HepG2 (cell line): ENCODE measurements around the gene ADCY9. TPM values are rescaled to one million over a fixed set of nuclear protein-coding genes. Genes with fewer than 3 reads are reported as not detected.

Experiments used
- ATAC-seq: fragments of 200-7000 bp; cut with Tn5 transposase; 3 replicates; pipeline ENCODE4 v1.9.1; 2020; ENCODE audit warnings: mild to moderate bottlenecking, moderate library complexity
- BruUV-seq: library from RNA; stranded (reverse); fragments of 400-500 nt; replicated peaks from 2 replicates; lab custom pipeline; 2021; lab: Mats Ljungman, UMichigan
- CTCF ChIA-PET: fragments of 300-600 bp; formaldehyde crosslinking; extraction: SDS; loops from one replicate; lab custom pipeline; 2021; ENCODE audit warnings: low total read pairs, inconsistent platforms, low intra/inter-chr PET ratio; lab: Yijun Ruan, JAX
- POLR2A ChIA-PET: fragments of 350-600 bp; sonication (Branson Sonifier 250); formaldehyde crosslinking; loops from one replicate; lab custom pipeline; 2020; ENCODE audit warnings: antibody characterized with exemption, inconsistent platforms; lab: Yijun Ruan, JAX
- DNase-seq: peaks from one replicate; pipeline ENCODE4 v3.0.0-alpha.2; 2015; ENCODE audit warnings: low spot score
- FAIRE-seq: peaks from 3 replicates; lab custom pipeline; 2011; peaks lifted over from hg19 to GRCh38; lab: Jason Lieb, UNC
- H2AFZ ChIP-seq: one replicate; pipeline ENCODE4 v1.6.1; 2011; ENCODE audit warnings: low read length, inconsistent platforms
- H3K27ac ChIP-seq: fragments of 300-600 bp; 3 replicates; pipeline ENCODE4 v1.8.0; 2011; ENCODE audit warnings: mixed run types, mild to moderate bottlenecking, mixed read lengths, low read length, inconsistent platforms; ENCODE audit not compliant: insufficient read depth; ENCODE audit errors: extremely low read length
- H3K27me3 ChIP-seq, 2 experiments: fragments of 200-600 bp in 1 of 2; 2 replicates in 1 of 2; 3 replicates in 1 of 2; pipeline versions ENCODE4 v1.6.0 to v1.8.0; 2011; ENCODE audit warnings: low read length in 2 of 2, mild to moderate bottlenecking in 2 of 2, moderate library complexity in 2 of 2, inconsistent platforms in 1 of 2; ENCODE audit not compliant: insufficient read depth in 2 of 2, control insufficient read depth in 1 of 2
- H3K36me3 ChIP-seq, 2 experiments: fragments of 200-600 bp in 1 of 2; replicated peaks in 1 of 2; 2 replicates in 1 of 2; 3 replicates in 1 of 2; pipeline versions ENCODE4 v1.5.1 to v1.8.0; 2011; ENCODE audit warnings: low read length in 2 of 2, inconsistent platforms in 1 of 2; ENCODE audit not compliant: insufficient read depth in 2 of 2, control insufficient read depth in 1 of 2
- H3K4me1 ChIP-seq: 2 replicates; pipeline ENCODE4 v1.5.1; 2012; ENCODE audit warnings: low read length, inconsistent platforms; ENCODE audit not compliant: insufficient read depth
- H3K4me2 ChIP-seq: 2 replicates; pipeline ENCODE4 v1.6.0; 2011; ENCODE audit warnings: low read depth, low read length, inconsistent platforms
- H3K4me3 ChIP-seq, 3 experiments: fragments of 200-600 bp in 1 of 3; sonication (generic), shearing (Covaris generic) in 1 of 3; replicated peaks in 1 of 3; 2 replicates each; pipeline ENCODE4 v1.5.1; 2011 to 2016; ENCODE audit warnings: low read length in 3 of 3, inconsistent platforms in 2 of 3, low read depth in 2 of 3, mild to moderate bottlenecking in 2 of 3, control low read depth in 1 of 3, mixed read lengths in 1 of 3; ENCODE audit not compliant: insufficient read depth in 1 of 3
- H3K79me2 ChIP-seq: one replicate; pipeline ENCODE4 v1.6.1; 2011; ENCODE audit warnings: low read length, inconsistent platforms; ENCODE audit not compliant: insufficient read depth
- H3K9ac ChIP-seq: 2 replicates; pipeline ENCODE4 v1.6.0; 2011; ENCODE audit warnings: mild to moderate bottlenecking, low read depth, low read length, inconsistent platforms; ENCODE audit not compliant: insufficient read depth
- H3K9me3 ChIP-seq: 2 replicates; pipeline ENCODE4 v1.5.1; 2012; ENCODE audit warnings: mild to moderate bottlenecking, low read length
- H4K20me1 ChIP-seq: 2 replicates; pipeline ENCODE4 v1.6.0; 2011; ENCODE audit warnings: inconsistent platforms, mild to moderate bottlenecking, low read length, moderate library complexity; ENCODE audit not compliant: insufficient read depth
- DMAP1 ChIP-seq: IDR thresholded peaks from 2 replicates; pipeline ENCODE4 v1.6.1; 2016
- KDM2A ChIP-seq: sonication (generic); formaldehyde crosslinking; IDR thresholded peaks from 2 replicates; pipeline ENCODE4 v1.4.0; 2020; ENCODE audit warnings: low read depth, missing genetic modification reagents, borderline replicate concordance
- MTA1 ChIP-seq: sonication (generic); formaldehyde crosslinking; IDR thresholded peaks from 2 replicates; pipeline ENCODE4 v1.4.0; 2020; ENCODE audit warnings: missing genetic modification reagents, mild to moderate bottlenecking, borderline replicate concordance
- NPAS2 ChIP-seq: sonication (generic); formaldehyde crosslinking; IDR thresholded peaks from 2 replicates; pipeline ENCODE4 v1.8.0; 2022; ENCODE audit warnings: mild to moderate bottlenecking, missing genetic modification reagents, borderline replicate concordance
- RFX1 ChIP-seq: fragments of 450-650 bp; IDR thresholded peaks from 2 replicates; pipeline ENCODE4 v1.6.1; 2017
- TAF1 ChIP-seq: sonication (generic); formaldehyde crosslinking; IDR thresholded peaks from 2 replicates; pipeline ENCODE4 v1.4.0; 2020; ENCODE audit warnings: missing genetic modification reagents
- TRIM24 ChIP-seq: sonication (generic); formaldehyde crosslinking; IDR thresholded peaks from 2 replicates; pipeline ENCODE4 v1.8.0; 2022; ENCODE audit warnings: mild to moderate bottlenecking, missing genetic modification reagents
- ZBTB21 ChIP-seq: sonication (generic); formaldehyde crosslinking; IDR thresholded peaks from 2 replicates; pipeline ENCODE4 v1.4.0; 2020; ENCODE audit warnings: missing genetic modification reagents
- ZBTB8A ChIP-seq: sonication (generic); formaldehyde crosslinking; IDR thresholded peaks from 2 replicates; pipeline ENCODE4 v1.4.0; 2020; ENCODE audit warnings: mild to moderate bottlenecking, low read depth, missing genetic modification reagents, borderline replicate concordance
- ZFAT ChIP-seq: sonication (generic); formaldehyde crosslinking; conservative IDR thresholded peaks from 2 replicates; pipeline ENCODE4 v1.8.1; 2023; ENCODE audit warnings: missing genetic modification reagents, inconsistent platforms
- ZNF225 ChIP-seq: sonication (generic); formaldehyde crosslinking; IDR thresholded peaks from 2 replicates; pipeline ENCODE4 v1.4.0; 2020; ENCODE audit warnings: mild to moderate bottlenecking, missing genetic modification reagents
- ZNF547 ChIP-seq: sonication (generic); formaldehyde crosslinking; IDR thresholded peaks from 2 replicates; pipeline ENCODE4 v1.5.1; 2020; ENCODE audit warnings: mild to moderate bottlenecking, missing genetic modification reagents
- ZNF780A ChIP-seq: sonication (generic); formaldehyde crosslinking; IDR thresholded peaks from 2 replicates; pipeline ENCODE4 v1.8.0; 2022; ENCODE audit warnings: mild to moderate bottlenecking, missing genetic modification reagents, moderate library complexity
- ZSCAN22 ChIP-seq: sonication (generic); formaldehyde crosslinking; IDR thresholded peaks from 2 replicates; pipeline ENCODE4 v1.4.0; 2020; ENCODE audit warnings: mild to moderate bottlenecking, missing genetic modification reagents
- WGBS: methylation state at CpG from one replicate; pipeline ENCODE4 v1.1.6; 2017; ENCODE audit warnings: low lambda C conversion rate; 5-methylcytosine and 5-hydroxymethylcytosine counted together
- in situ Hi-C: cut with HindIII; loops from 2 replicates; pipeline ENCODE4 v1.10.0; 2017; ENCODE audit warnings: low pct_unique_long_range_greater_than_20kb; ENCODE audit not compliant: extremely low pct_ligation_motif_present
- intact Hi-C: fragments of 100-400 bp; cut with micrococcal nuclease; formaldehyde crosslinking; loops from one replicate; pipeline ENCODE4 v1.10.0; 2022; ENCODE audit not compliant: unreplicated experiment
- polyA plus RNA-seq, 8 experiments: library from polyadenylated mRNA; depleted of rRNA in 3 of 8; stranded (reverse) in 7 of 8; unstranded in 1 of 8; fragments of >200 nt; fragmentation: Illumina TruSeq in 4 of 8; extraction: Trizol in 4 of 8; gene quantifications; 2 replicates each; pipeline versions ENCODE4 v1.2.1 to v1.2.3, GENCODE V29; 2011 to 2016; ENCODE audit warnings: low read depth in 4 of 8, missing spikeins in 1 of 8, mixed read lengths in 1 of 8; ENCODE audit not compliant: insufficient read depth in 1 of 8
- total RNA-seq, 5 experiments: library from RNA; depleted of rRNA; stranded (reverse); fragments of >200 nt; fragmentation: Illumina TruSeq; extraction: Trizol; gene quantifications; 2 replicates each; pipeline ENCODE4 v1.2.3, GENCODE V29; 2016; ENCODE audit warnings: low read depth in 1 of 5
- TF ChIP-seq, protein P1 (sequence below): sonication (generic); formaldehyde crosslinking; IDR thresholded peaks from 2 replicates; pipeline ENCODE4 v1.8.1; 2023; ENCODE audit warnings: missing genetic modification reagents, mild to moderate bottlenecking, borderline replicate concordance
- TF ChIP-seq, protein P2 (sequence below): sonication (generic); formaldehyde crosslinking; IDR thresholded peaks from 2 replicates; pipeline ENCODE4 v1.8.1; 2023; ENCODE audit warnings: mild to moderate bottlenecking, inconsistent platforms, moderate library complexity, missing genetic modification reagents, borderline replicate concordance
- TF ChIP-seq, protein P3 (sequence below): sonication (generic); formaldehyde crosslinking; conservative IDR thresholded peaks from 2 replicates; pipeline ENCODE4 v1.4.0; 2020; ENCODE audit warnings: missing genetic modification reagents
- TF ChIP-seq, protein P4 (sequence below): sonication (generic); formaldehyde crosslinking; IDR thresholded peaks from 2 replicates; pipeline ENCODE4 v1.5.1; 2020; ENCODE audit warnings: mild to moderate bottlenecking, moderate library complexity, missing genetic modification reagents
- TF ChIP-seq, protein P5 (sequence below): sonication (generic); formaldehyde crosslinking; IDR thresholded peaks from 2 replicates; pipeline ENCODE4 v1.5.0; 2020; ENCODE audit warnings: mild to moderate bottlenecking, missing genetic modification reagents, moderate library complexity

The ADCY9 gene
- total and polyA plus RNA-seq, 2 of the 13 experiments (the other 11 are each of a cell fraction or from before 2014, with no cell fraction given): 11.2 to 13.9 TPM

DNA sequence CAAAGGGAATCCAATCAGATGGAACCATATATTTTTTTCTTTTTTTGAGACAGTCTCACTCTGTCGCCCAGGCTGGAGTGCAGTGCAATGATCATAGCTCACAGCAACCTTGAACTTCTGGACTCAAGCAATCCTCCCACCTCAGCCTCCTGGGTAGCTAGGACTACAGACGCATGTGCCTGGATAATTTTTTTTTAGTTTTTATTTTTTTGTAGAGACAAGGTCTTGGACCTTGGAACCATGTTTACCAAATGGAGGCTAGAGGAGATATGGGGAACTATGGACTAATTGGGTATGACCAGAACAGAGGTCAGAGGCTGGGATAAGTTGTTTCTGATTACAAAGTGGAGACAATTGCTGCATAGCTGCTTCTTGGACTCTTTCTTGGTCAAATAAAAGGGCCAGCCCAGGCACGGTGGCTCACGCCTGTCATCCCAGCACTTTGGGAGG, 41.2 kb upstream of the ADCY9 start:
- Histone ChIP-seq H3K36me3 (no peaks in the 10 kb centered on the region), H3K27me3 (no peaks in the 10 kb centered on the region), H3K4me2 (peak overlapping the region; percentile 70), H3K4me3 (peak overlapping the region in 1 of 3 experiments; percentile 33; a peak in 2 of 6 replicates), H3K27ac (peak overlapping the region; percentile 67), H3K9ac (no peak overlapping the region), H3K9me3 (no peaks in the 10 kb centered on the region), H3K79me2 (no peaks in the 10 kb centered on the region), H3K4me1 (peaks cover 45% of the 10 kb centered on the region), H4K20me1 (no peaks in the 10 kb centered on the region), H2AFZ (no peak overlapping the region)
- BruUV-seq: no TSS peak
- DNase-seq (peak; percentile 82), ATAC-seq (peak; percentile 79), FAIRE-seq (peak; percentile 15)
- in situ Hi-C loops (no loop called here), intact Hi-C loops (no loop called here)
- WGBS: 0% methylated on average over 4 of the region's 4 CpGs
- ChIA-PET POLR2A (interaction anchor here (0.7 to 1.1 kb wide), 7 partner anchors 14 to 96 kb away, joined by 3 to 5 read pairs (median 3); partner anchors contain the start of gene ADCY9), CTCF (no interaction called here)
- TF ChIP-seq RFX1 (no peak), TAF1 (no peak), ZBTB21 (CRISPR knock-in tag) (no peak), KDM2A (CRISPR knock-in tag) (no peak), DMAP1 (no peak), NPAS2 (CRISPR knock-in tag) (no peak), TRIM24 (no peak), MTA1 (CRISPR knock-in tag) (no peak), ZFAT (no peak), ZNF780A (CRISPR knock-in tag) (no peak), ZNF547 (CRISPR knock-in tag) (no peak), ZNF225 (CRISPR knock-in tag) (no peak), ZSCAN22 (CRISPR knock-in tag) (no peak), ZBTB8A (CRISPR knock-in tag) (no peak)
- TF ChIP-seq, protein P1, sequence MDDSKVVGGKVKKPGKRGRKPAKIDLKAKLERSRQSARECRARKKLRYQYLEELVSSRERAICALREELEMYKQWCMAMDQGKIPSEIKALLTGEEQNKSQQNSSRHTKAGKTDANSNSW: no peak
- TF ChIP-seq, protein P2, sequence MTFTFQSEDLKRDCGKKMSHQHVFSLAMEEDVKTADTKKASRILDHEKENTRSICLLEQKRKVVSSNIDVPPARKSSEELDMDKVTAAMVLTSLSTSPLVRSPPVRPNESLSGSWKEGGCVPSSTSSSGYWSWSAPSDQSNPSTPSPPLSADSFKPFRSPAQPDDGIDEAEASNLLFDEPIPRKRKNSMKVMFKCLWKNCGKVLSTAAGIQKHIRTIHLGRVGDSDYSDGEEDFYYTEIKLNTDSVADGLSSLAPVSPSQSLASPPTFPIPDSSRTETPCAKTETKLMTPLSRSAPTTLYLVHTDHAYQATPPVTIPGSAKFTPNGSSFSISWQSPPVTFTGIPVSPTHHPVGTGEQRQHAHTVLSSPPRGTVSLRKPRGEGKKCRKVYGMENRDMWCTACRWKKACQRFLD (CRISPR knock-in tag): no peak
- TF ChIP-seq, protein P3, sequence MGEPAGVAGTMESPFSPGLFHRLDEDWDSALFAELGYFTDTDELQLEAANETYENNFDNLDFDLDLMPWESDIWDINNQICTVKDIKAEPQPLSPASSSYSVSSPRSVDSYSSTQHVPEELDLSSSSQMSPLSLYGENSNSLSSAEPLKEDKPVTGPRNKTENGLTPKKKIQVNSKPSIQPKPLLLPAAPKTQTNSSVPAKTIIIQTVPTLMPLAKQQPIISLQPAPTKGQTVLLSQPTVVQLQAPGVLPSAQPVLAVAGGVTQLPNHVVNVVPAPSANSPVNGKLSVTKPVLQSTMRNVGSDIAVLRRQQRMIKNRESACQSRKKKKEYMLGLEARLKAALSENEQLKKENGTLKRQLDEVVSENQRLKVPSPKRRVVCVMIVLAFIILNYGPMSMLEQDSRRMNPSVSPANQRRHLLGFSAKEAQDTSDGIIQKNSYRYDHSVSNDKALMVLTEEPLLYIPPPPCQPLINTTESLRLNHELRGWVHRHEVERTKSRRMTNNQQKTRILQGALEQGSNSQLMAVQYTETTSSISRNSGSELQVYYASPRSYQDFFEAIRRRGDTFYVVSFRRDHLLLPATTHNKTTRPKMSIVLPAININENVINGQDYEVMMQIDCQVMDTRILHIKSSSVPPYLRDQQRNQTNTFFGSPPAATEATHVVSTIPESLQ: no peak
- TF ChIP-seq, protein P4, sequence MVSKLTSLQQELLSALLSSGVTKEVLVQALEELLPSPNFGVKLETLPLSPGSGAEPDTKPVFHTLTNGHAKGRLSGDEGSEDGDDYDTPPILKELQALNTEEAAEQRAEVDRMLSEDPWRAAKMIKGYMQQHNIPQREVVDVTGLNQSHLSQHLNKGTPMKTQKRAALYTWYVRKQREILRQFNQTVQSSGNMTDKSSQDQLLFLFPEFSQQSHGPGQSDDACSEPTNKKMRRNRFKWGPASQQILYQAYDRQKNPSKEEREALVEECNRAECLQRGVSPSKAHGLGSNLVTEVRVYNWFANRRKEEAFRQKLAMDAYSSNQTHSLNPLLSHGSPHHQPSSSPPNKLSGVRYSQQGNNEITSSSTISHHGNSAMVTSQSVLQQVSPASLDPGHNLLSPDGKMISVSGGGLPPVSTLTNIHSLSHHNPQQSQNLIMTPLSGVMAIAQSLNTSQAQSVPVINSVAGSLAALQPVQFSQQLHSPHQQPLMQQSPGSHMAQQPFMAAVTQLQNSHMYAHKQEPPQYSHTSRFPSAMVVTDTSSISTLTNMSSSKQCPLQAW (CRISPR knock-in tag): no peak
- TF ChIP-seq, protein P5, sequence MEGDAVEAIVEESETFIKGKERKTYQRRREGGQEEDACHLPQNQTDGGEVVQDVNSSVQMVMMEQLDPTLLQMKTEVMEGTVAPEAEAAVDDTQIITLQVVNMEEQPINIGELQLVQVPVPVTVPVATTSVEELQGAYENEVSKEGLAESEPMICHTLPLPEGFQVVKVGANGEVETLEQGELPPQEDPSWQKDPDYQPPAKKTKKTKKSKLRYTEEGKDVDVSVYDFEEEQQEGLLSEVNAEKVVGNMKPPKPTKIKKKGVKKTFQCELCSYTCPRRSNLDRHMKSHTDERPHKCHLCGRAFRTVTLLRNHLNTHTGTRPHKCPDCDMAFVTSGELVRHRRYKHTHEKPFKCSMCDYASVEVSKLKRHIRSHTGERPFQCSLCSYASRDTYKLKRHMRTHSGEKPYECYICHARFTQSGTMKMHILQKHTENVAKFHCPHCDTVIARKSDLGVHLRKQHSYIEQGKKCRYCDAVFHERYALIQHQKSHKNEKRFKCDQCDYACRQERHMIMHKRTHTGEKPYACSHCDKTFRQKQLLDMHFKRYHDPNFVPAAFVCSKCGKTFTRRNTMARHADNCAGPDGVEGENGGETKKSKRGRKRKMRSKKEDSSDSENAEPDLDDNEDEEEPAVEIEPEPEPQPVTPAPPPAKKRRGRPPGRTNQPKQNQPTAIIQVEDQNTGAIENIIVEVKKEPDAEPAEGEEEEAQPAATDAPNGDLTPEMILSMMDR (CRISPR knock-in tag): no peak
